GM12873 (cell line): ENCODE results near the gene KCND2.

Experiments used
- TF ChIP-seq, protein P1 (sequence below): IDR thresholded peaks from 2 replicates; pipeline ENCODE4 v1.5.1; 2012; ENCODE audit warnings: low read depth, mild to moderate bottlenecking, moderate library complexity, low read length, control low read depth; ENCODE audit not compliant: insufficient read depth; ENCODE audit errors: missing control alignments

KCND2 gene

DNA sequence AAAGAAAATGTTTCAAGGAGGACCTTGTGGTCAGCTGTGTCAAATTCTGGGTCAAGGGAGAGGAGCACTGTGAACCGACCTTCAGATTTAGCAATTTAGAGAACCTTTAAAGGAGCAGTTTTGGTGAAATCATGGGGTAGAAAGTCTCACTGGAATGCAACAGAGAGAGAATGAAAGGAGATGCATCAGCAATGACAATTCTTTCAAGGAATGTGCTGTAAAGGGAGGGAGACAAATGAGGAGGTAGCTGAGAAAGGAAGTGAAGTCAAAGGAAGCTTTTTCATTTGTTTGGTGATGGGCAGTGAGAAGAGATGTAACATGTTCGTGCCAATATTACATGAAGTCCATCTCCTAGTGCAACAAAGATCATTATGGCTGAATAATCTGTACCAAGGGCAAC is 418.9 kb downstream of the KCND2 start:
- TF ChIP-seq, protein P1, sequence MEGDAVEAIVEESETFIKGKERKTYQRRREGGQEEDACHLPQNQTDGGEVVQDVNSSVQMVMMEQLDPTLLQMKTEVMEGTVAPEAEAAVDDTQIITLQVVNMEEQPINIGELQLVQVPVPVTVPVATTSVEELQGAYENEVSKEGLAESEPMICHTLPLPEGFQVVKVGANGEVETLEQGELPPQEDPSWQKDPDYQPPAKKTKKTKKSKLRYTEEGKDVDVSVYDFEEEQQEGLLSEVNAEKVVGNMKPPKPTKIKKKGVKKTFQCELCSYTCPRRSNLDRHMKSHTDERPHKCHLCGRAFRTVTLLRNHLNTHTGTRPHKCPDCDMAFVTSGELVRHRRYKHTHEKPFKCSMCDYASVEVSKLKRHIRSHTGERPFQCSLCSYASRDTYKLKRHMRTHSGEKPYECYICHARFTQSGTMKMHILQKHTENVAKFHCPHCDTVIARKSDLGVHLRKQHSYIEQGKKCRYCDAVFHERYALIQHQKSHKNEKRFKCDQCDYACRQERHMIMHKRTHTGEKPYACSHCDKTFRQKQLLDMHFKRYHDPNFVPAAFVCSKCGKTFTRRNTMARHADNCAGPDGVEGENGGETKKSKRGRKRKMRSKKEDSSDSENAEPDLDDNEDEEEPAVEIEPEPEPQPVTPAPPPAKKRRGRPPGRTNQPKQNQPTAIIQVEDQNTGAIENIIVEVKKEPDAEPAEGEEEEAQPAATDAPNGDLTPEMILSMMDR, result no peak

DNA sequence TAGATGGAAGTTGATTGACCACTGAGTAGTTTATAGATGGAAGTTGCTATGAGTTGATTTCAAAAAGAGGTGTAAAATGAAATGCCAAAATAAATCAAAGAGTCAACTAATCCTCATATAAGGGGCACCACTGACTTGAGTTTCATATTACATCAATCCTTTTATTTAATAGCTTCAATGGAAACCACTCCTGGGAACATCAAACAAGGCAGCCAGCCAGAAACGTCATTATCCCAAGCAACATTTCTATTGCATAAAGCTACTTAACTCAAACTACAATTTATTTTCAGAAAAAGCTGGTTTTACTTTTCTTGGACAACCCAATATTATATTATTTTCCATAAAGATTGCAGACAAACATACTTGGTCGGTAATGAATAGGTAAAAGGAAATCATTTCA is 422.9 kb downstream of the KCND2 start:
- TF ChIP-seq, protein P1, result no peak

DNA sequence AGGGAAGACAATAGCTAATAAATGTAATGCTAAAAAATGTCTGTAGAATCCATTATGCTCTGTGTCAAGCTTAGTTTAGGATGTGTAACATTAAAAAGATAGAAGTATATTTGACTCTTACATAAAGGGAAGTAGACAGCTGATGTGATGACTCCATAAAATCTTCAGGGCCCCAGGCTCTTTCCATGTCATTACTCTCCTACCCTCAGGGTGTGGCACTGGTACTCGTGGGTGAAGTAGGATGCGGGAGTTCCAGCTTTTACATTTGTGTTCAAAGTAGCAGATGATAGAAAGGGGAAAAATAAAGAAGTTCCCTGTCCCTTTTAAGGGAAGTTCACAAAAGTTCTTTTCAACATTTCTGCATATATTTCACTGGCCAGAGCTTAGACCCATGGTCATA is 427.8 kb downstream of the KCND2 start:
- TF ChIP-seq, protein P1, result no peak

DNA sequence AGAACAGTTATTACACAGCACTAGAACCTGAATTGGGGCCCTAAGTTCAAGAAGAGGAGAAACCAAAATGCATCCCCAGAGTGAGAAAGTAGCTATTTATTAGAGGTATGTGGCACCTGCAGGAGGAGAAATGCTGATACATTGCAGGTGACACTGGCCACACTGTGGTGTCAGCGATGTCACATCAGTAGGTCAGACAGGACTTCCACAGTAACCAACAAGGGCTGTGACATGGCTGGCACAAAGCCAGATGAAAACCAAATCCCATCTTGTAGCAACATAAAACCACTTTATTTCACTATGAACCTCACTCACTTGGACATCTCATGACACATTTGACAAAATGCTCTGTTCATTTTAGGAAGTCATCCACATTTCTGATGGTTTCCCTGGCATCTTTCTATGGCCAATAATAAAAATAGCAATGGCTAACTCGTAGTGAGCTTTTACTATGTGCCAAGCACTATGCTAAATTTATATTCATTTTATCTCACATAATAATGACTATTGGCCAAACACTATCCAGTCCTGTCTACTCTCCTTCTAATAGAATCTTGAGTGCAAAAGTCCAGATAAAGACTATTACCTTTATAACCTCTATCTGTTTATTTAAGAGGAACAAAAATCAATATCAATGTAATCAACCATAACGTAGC is 430.7 kb downstream of the KCND2 start:
- TF ChIP-seq, protein P1, result no peak

DNA sequence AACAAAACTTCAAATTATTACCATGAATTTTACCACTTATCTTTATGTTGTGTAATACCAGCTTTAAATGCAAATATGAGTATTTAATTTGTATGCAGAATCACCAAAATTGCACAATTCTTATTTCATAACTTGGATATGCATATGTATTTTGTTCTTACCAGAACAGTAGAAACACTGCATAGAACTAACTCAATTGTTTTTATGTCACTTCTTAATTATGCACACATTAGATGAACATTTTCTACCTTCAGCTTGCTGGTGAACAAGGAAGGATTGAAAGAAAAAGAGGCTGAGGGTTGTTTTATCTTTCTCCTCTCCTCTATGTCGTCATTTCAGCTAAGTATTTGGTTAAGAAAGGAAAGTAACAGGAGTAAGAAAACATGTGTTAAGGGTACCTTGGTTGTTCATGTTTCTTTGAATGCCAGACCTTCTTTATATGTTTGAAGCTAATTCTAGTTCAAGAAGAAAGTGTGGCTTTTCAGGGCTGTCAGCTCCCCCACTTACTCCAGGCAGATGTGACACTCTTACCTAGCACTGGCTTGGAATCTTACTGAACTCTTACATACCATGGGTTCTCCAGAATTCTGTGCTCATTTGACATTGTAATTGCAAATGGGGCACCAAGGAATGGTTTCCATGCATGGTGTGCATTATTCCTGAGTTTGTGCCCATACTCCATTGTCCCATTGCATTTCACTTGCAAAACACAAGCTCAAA is 436.4 kb downstream of the KCND2 start:
- TF ChIP-seq, protein P1, result no peak

DNA sequence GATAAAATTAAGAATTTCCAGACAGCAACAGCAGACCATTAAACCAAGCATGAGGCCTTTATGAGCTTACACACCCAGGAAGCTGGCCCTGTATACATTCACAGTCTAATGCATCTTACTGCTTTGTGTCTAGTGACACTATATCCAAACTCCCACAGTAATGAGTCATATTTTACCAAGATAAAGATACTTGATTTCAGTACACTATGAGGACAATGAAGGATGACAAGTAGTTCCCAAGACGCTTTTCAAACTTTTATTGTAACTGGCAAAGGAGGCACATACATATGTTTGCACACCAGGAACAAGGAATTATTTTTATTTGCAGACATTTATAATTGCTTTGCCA is 437.0 kb downstream of the KCND2 start:
- TF ChIP-seq, protein P1, result no peak

DNA sequence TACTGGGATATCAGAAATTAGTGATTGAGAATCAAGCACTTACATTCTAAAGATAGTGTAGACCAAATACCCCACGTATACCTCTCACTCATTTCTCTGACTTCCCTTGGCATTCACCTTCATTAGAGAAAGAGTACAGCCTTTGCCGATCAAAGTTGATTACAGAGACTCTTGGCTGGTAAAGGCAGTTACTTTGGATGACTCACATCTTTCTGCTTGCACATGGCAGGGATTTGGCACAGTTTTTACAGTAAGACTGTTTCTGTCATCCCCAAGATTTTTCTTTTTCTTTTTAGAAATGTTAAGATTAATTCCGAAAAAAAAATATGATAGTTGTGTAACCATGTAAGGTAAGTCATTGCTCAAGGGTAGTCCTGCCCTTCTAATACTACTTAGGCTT is 442.0 kb downstream of the KCND2 start:
- TF ChIP-seq, protein P1, result no peak
